B cell (primary cell): ENCODE results near the gene ZBTB46. TPM values are rescaled to one million over a fixed set of nuclear protein-coding genes. Genes with fewer than 3 reads are reported as not detected.

Source experiments
- ATAC-seq: fragments of 200-7000 bp; cut with Tn5 transposase; one replicate; pipeline ENCODE4 v1.10.0; 2021; ENCODE audit warnings: low read depth, mild to moderate bottlenecking, moderate number of reproducible peaks, moderate library complexity
- CTCF ChIA-PET: fragments of 350-600 bp; sonication (Branson Sonifier 250); formaldehyde crosslinking; loops from one replicate; lab custom pipeline; 2021; ENCODE audit warnings: antibody characterized with exemption, inconsistent platforms; lab: Charles Lee
- POLR2A ChIA-PET: fragments of 350-600 bp; sonication (Branson Sonifier 250); formaldehyde crosslinking; loops from one replicate; lab custom pipeline; 2021; ENCODE audit warnings: antibody characterized with exemption; lab: Charles Lee
- DNase-seq: peaks from one replicate; pipeline ENCODE4 v3.0.0; 2013
- H2AFZ ChIP-seq: 2 replicates; pipeline ENCODE4 v1.6.1; 2012; ENCODE audit warnings: mild to moderate bottlenecking, low read depth, low read length; ENCODE audit not compliant: insufficient read depth, poor library complexity, severe bottlenecking
- H3K27ac ChIP-seq, 2 donors: 1 replicate in 1 of 2; 2 replicates in 1 of 2; pipeline ENCODE4 v1.5.1; 2012 to 2013; ENCODE audit warnings: low read length in 2 of 2, mild to moderate bottlenecking in 2 of 2, moderate library complexity in 1 of 2
- H3K27me3 ChIP-seq, 4 experiments: fragments of 200-600 bp in 1 of 4; sonication (generic) in 1 of 4; replicated peaks in 1 of 4; 1 replicate in 2 of 4; 2 replicates in 2 of 4; pipeline versions ENCODE4 v1.6.1 to v1.7.0; 2013 to 2016; ENCODE audit warnings: low read length in 3 of 4, mild to moderate bottlenecking in 2 of 4, mixed read lengths in 1 of 4, moderate library complexity in 1 of 4; ENCODE audit not compliant: insufficient read depth in 4 of 4, control insufficient read depth in 3 of 4; ENCODE audit errors: control extremely low read depth in 1 of 4
- H3K36me3 ChIP-seq, 2 experiments: replicated peaks in 1 of 2; 1 replicate in 1 of 2; 2 replicates in 1 of 2; pipeline versions ENCODE4 v1.6.1 to v1.7.1; 2013; ENCODE audit warnings: low read length in 1 of 2; ENCODE audit not compliant: insufficient read depth in 2 of 2, control insufficient read depth in 1 of 2; ENCODE audit errors: control extremely low read depth in 1 of 2, extremely low read depth in 1 of 2
- H3K4me1 ChIP-seq, 2 donors: fragments of 200-600 bp in 1 of 2; sonication (generic) in 1 of 2; 1 replicate in 1 of 2; 2 replicates in 1 of 2; pipeline versions ENCODE4 v1.5.1 to v1.6.1; 2013 to 2017; ENCODE audit warnings: low read length in 2 of 2; ENCODE audit not compliant: control insufficient read depth in 2 of 2, insufficient read depth in 2 of 2
- H3K4me2 ChIP-seq: replicated peaks from 2 replicates; pipeline ENCODE3; 2012; ENCODE audit warnings: mild to moderate bottlenecking, low read depth, low read length; ENCODE audit not compliant: poor library complexity, severe bottlenecking
- H3K4me3 ChIP-seq, 5 experiments: fragments of 200-600 bp in 1 of 5; sonication (generic) in 1 of 5; 1 replicate in 3 of 5; 2 replicates in 2 of 5; pipeline versions ENCODE4 v1.5.1 to v1.7.0; 2011 to 2016; ENCODE audit warnings: low read length in 4 of 5, mild to moderate bottlenecking in 4 of 5, low read depth in 2 of 5, control low read depth in 1 of 5, moderate library complexity in 1 of 5; ENCODE audit not compliant: insufficient read depth in 1 of 5; ENCODE audit errors: control extremely low read depth in 1 of 5, extremely low read depth in 1 of 5
- H3K79me2 ChIP-seq: fragments of 200-600 bp; sonication (generic); one replicate; pipeline ENCODE4 v1.6.0; 2016; ENCODE audit warnings: low read length; ENCODE audit not compliant: control insufficient read depth, insufficient read depth
- H3K9ac ChIP-seq: fragments of 200-600 bp; sonication (generic); 2 replicates; pipeline ENCODE4 v1.6.1; 2017; ENCODE audit warnings: mild to moderate bottlenecking, low read length, moderate library complexity
- H3K9me3 ChIP-seq, 3 donors: one replicate each; pipeline versions ENCODE4 v1.6.1 to v1.7.1; 2013; ENCODE audit warnings: low read length in 2 of 3; ENCODE audit not compliant: control insufficient read depth in 2 of 3, insufficient read depth in 1 of 3; ENCODE audit errors: control extremely low read depth in 1 of 3
- H4K20me1 ChIP-seq: 2 replicates; pipeline ENCODE4 v1.6.0; 2012; ENCODE audit warnings: mild to moderate bottlenecking, low read length; ENCODE audit not compliant: insufficient read depth, control insufficient read depth, poor library complexity, severe bottlenecking
- H3K27ac Mint-ChIP-seq: one replicate; pipeline ENCODE4 v1.8.0; 2021; ENCODE audit warnings: mixed read lengths
- H3K27me3 Mint-ChIP-seq: one replicate; pipeline ENCODE4 v1.8.0; 2021; ENCODE audit warnings: mixed read lengths
- H3K4me1 Mint-ChIP-seq: one replicate; pipeline ENCODE4 v1.8.0; 2021; ENCODE audit warnings: mixed read lengths
- H3K4me3 Mint-ChIP-seq: one replicate; pipeline ENCODE4 v1.8.0; 2021; ENCODE audit warnings: mixed read lengths
- H3K9me3 Mint-ChIP-seq: one replicate; pipeline ENCODE4 v1.8.0; 2022; ENCODE audit warnings: mixed read lengths; ENCODE audit not compliant: insufficient read depth
- CTCF ChIP-seq: fragments of 200-600 bp; IDR thresholded peaks from one replicate; pipeline ENCODE4 v1.8.0; 2022; ENCODE audit warnings: antibody characterized with exemption, mild to moderate bottlenecking
- EZH2 ChIP-seq: IDR thresholded peaks from 2 replicates; pipeline ENCODE4 v1.6.1; 2012; ENCODE audit warnings: borderline replicate concordance, low read depth, mild to moderate bottlenecking, moderate library complexity, low read length; ENCODE audit not compliant: insufficient read depth, poor library complexity, severe bottlenecking
- WGBS: methylation state at CpG from one replicate; pipeline ENCODE4 v1.1.5; 2013; ENCODE audit warnings: missing lambda C conversion rate; ENCODE audit not compliant: insufficient coverage; 5-methylcytosine and 5-hydroxymethylcytosine counted together
- intact Hi-C: fragments of 100-400 bp; cut with micrococcal nuclease; formaldehyde crosslinking; loops from one replicate; pipeline ENCODE4 v1.10.0; 2022
- polyA plus RNA-seq: library from polyadenylated mRNA; depleted of rRNA; stranded (reverse); fragments of >200 nt; gene quantifications from 2 replicates; pipeline ENCODE4 v1.2.3, GENCODE V29; 2012
- total RNA-seq, 2 donors: library from RNA; stranded (reverse); fragments of 120-200 nt in 1 of 2; gene quantifications; 1 replicate in 1 of 2; 2 replicates in 1 of 2; pipeline versions ENCODE4 v1.2.3 to v1.2.4, GENCODE V29; 2013 to 2022

The ZBTB46 gene
- total and polyA plus RNA-seq, 2 donors (not counting 1 experiment from before 2014, with no cell fraction given): 0.16 to 0.64 TPM

- Histone ChIP-seq H2AFZ (no peak overlapping the region), H4K20me1 (no peaks in the 10 kb centered on the region), H3K9me3 (peaks cover 0 to 3% (median 0%) of the 10 kb centered on the region in 3 donors), H3K27me3 (no peaks in the 10 kb centered on the region), H3K27ac (no peak overlapping the region), H3K4me3 (no peak overlapping the region), H3K9ac (no peak overlapping the region), H3K4me1 (no peaks in the 10 kb centered on the region), H3K36me3 (no peaks in the 10 kb centered on the region), H3K79me2 (no peaks in the 10 kb centered on the region), H3K4me2 (no peak overlapping the region)
- WGBS: 95% methylated on average over 10 of the region's 16 CpGs
- no peak overlapping the region for H3K27ac Mint-ChIP-seq
- H3K4me3 Mint-ChIP-seq: no peak overlapping the region
- intact Hi-C loops: no loop called here
- ChIA-PET POLR2A (no interaction called here), CTCF (no interaction called here)
- DNase-seq: no peak
- no peaks in the 10 kb centered on the region for H3K9me3 Mint-ChIP-seq
- H3K27me3 Mint-ChIP-seq: peaks cover 4% of the 10 kb centered on the region
- TF ChIP-seq CTCF: no peak
- no peak for TF ChIP-seq EZH2
- no peaks in the 10 kb centered on the region for H3K4me1 Mint-ChIP-seq
- ATAC-seq: no peak
Measured at GRCh38 chr20:63754008-63754407, 77.1 kb downstream of the ZBTB46 start.

- Histone ChIP-seq H3K4me2 (no peak overlapping the region), H3K9ac (no peak overlapping the region), H3K27ac (no peak overlapping the region), H3K9me3 (peaks cover 0 to 3% (median 0%) of the 10 kb centered on the region in 3 donors), H3K27me3 (no peaks in the 10 kb centered on the region), H4K20me1 (no peaks in the 10 kb centered on the region), H3K36me3 (no peaks in the 10 kb centered on the region), H3K4me1 (no peaks in the 10 kb centered on the region), H3K4me3 (no peak overlapping the region), H2AFZ (no peak overlapping the region), H3K79me2 (no peaks in the 10 kb centered on the region)
- TF ChIP-seq CTCF: no peak
- TF ChIP-seq EZH2: no peak
- ATAC-seq (no peak), DNase-seq (no peak)
- no peak overlapping the region for H3K4me3 Mint-ChIP-seq
- no peaks in the 10 kb centered on the region for H3K4me1 Mint-ChIP-seq
- no peaks in the 10 kb centered on the region for H3K9me3 Mint-ChIP-seq
- 96% methylated on average over 13 of the region's 13 CpGs for WGBS
- ChIA-PET CTCF (no interaction called here), POLR2A (no interaction called here)
- H3K27me3 Mint-ChIP-seq: peaks cover 2% of the 10 kb centered on the region
- H3K27ac Mint-ChIP-seq: no peak overlapping the region
- intact Hi-C loops: no loop called here
Measured at GRCh38 chr20:63753381-63753780, 77.7 kb downstream of the ZBTB46 start.
